GM19455 (cell line): ENCODE measurements around the gene RXFP4.
"Not testable (repeated sequence)": the region's sequence is repeated elsewhere in the genome, so short reads cannot be mapped to it uniquely, and the experiment has no call there.

Source experiments
- ATAC-seq: cut with Tn5 transposase; IDR thresholded peaks from one replicate; pipeline ENCODE4 v1.9.1; 2021; ENCODE audit not compliant: unreplicated experiment

The RXFP4 gene, protein sequence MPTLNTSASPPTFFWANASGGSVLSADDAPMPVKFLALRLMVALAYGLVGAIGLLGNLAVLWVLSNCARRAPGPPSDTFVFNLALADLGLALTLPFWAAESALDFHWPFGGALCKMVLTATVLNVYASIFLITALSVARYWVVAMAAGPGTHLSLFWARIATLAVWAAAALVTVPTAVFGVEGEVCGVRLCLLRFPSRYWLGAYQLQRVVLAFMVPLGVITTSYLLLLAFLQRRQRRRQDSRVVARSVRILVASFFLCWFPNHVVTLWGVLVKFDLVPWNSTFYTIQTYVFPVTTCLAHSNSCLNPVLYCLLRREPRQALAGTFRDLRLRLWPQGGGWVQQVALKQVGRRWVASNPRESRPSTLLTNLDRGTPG

DNA sequence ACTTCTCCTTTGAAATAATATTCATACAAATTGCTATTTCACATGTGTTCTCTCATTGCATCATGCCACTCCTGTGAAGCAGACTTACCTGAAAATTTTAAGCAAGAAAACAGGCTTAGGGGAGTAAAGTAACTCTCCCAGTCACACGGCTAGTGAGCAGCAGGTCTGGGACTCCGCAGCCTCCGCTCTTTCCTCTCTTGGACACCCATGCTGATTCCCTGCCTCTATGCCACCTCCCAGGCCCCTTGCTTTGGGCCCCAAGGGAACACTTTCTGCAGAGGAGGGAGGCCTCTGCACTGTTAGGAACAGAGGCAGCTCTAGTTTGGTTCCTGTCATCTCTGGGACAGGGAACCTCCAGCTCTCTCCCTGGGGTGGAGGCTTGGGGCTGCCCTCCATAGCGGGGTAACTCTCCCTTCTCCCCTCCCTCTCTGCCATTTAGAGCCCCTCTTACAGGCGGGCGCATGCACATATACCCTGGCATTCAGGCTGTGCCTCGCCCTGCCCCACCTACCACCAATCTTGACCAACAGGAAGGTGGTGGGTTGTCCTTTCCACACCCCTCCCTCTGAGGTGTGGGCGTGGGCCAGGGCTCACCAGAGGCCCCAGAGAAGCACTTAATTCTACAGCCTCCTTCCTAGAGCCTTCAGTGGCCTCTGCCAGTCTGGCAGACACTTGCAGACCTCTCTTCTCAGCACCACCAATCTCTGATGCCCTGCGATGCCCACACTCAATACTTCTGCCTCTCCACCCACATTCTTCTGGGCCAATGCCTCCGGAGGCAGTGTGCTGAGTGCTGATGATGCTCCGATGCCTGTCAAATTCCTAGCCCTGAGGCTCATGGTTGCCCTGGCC, at the start of gene RXFP4:
Gene RXFP4 (plus strand): TSS at position 646 of the 852 bp plus-strand sequence. CDS start 72 bp downstream, at position 718.
- ATAC-seq, result no peak

DNA sequence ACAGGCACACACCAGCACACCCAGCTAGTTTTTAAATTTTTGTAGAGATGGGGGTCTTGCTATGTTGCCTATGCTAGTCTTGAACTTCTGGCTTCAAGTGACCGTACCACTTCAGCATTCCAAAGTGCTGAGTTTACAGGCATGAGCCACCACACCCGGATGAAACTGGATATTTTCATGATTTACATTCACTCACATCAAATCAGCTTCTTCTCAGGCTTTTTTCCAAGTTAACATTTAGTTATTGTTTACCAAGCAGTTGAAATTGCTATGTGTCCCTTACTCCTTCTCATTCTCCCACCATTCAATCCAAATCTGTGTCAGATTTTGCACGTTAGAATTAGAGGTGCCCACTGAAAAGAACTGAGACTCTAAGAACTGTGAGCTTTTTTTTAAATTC, 48.6 kb upstream of the RXFP4 start:
- no peak for ATAC-seq

DNA sequence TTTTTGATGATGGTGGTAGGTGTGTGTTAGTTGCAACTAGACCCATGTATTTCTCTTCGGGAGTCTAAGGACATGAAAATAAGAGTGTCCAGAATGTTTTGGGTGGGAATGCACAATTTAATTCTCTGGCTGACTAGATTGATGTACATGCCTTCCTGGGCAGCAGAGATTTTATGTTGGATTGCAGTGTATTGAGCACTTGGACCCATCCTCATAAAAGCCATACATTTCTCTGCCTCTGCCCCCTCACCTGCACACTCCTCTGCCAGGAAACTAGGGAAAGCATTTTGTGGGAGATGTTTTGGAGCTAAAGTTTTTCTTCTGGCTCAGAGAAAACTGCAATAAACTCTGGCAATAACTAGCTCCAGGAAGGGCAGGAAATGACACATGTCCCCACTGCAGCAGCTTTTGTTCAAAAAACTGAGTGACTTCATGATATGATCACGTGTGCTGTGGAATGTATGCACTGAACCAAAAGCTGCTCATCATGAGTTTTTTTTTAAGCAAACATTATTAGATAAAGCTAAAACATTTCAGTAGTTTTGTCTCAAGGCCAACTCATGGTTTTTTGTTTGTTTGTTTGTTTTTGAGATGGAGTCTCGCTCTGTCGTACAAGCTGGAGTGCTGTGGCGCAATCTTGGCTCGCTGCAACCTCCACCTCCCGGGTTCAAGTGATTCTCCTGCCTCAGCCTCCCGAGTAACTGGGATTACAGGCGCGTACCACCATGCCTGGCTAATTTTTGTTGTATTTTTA, 47.9 kb upstream of the RXFP4 start:
- no peak for ATAC-seq

DNA sequence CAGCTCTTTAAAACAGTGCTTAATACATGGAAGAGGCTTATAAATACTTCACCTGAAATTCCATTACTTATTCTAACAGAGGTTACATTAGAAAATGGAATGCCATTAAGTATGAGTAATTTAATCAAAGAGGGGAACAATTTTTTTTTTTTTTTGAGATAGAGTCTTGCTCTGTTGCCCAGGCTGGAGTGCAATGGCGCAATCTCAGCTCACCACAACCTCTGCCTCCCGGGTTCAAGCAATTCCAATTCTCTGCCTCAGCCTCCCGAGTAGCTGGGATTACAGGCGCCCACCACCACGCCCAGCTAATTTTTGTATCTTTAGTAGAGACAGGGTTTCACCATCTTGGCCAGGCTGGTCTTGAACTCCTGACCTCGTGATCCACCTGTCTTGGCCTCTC, 45.8 kb upstream of the RXFP4 start:
- ATAC-seq, result not testable (repeated sequence)

DNA sequence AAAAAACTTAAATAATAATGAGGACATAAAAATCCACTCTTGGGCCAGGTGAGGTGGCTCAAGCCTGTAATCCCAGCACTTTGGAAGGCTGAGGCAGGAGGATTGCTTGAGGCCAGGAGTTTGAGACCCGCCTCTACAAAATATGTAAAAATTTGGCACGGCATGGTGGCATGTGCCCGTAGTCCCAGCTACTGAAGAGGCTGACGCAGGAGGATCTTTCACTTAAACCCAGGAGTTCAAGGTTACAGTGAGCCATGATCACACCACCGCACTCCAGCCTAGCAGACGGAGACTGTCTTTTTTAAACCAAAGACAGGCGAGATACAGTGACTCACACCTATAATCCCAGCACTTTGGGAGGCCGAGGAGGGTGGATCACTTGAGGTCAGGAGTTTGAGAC, 45.0 kb upstream of the RXFP4 start:
- not testable (repeated sequence) for ATAC-seq

DNA sequence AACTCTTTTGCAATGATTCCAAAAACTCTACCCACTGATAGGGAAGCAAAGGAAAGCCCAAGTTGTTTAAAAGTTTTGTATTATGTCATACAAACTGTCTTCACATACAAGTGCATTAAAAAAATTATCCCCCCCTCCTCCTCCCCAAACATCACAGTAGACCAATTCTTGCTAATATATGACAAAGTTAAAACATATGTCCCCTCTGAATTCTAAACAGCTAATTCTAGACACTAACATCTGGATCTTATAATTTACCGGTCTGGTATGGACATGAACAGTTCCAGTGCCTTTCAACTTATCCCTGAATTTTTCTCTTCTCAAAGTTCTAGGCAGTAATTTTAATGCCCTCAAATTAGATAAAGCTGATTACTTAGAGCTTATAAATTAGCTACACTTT, 43.7 kb upstream of the RXFP4 start:
- no peak for ATAC-seq

DNA sequence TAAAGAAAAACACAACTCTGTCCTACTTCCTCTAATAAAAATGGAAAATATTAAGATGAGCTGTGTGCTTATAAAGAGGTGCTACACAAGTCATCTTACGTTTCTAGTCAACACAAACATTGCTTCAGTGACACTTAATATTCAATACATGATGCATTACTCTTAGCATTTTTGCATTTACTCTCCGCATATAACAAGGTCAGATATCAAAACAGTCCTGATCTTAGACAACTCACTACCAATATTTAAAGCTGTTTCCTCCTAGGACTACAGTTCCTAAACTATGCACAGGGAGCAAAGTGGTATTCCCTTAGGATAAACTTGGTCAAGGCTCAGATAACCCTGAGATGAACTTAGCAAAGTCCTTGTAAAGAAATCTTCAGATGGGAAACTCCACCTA, 42.5 kb upstream of the RXFP4 start:
- no peak for ATAC-seq

DNA sequence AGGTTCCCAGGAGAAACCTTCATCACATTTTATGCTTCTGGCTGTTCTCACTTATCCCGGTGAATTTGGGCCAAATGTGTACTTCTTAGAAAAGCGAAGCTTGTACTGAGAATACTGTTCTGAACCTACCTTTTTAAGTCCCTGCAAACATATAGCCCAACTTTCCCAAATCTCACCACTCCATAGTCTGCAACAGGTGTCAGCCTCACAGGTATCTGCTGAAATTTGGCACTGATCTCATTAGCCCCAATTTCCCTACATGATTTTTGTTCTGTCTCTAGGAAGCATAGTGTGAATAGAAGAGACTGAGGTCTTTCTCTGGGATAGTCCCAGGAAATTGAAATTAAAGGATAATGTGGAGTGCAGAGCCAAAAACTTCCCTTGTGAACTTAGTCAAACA, 41.8 kb upstream of the RXFP4 start:
- no peak for ATAC-seq

DNA sequence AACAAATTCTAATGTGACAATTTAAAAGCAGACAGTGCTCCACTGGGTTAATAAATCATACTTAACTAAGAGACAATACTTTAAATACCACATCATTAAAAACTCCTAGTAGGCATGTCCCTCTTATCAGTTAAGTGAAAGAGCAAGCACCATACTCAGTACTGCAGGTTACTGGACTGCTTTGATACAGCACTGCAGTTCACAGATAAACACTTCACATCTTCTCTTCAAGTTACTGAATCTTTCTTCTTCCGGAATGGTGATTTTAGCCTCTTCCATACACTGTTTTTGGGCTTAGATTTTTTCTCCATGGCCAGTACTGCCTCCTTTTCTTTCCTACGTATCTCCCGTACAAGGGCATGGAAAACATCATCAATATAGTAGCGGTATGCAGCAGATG, 41.3 kb upstream of the RXFP4 start:
- no peak for ATAC-seq

DNA sequence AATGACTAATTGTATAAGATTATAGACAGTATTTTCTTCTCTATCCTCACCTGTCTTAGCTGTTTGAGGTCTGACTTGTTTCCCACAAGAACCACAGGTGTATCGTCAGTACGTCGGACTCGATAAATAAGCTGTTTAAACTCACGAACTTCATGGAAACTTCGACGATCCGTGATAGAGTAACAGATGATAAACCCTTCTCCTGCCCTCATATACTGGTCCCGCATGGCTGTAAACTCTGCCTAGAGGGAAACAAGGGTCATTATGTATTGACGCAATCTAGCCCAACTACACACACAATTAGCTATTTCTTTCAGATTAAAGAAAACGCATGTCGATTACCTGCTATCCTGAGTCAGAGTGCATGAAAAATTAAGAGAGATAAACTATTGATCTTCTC, 37.2 kb upstream of the RXFP4 start:
- no peak for ATAC-seq

DNA sequence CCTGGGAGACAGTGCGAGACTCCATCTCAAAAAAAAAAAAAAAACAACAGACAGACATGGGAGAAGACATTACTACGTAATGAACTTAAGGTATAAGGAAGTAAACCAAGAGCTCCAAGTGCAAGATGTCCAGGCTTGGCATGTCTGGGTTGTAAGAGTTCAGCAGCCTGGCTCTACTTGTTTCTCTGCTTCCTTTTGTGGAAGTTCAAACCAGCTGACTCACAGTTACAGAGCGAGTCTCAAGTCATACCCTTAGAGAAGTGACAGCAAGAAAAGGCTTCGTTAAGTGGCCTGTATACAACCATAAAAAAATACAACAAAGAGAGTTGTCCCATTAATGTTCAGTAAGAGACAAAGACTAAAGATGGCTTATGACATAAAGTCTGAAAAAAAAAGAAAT, 31.5 kb upstream of the RXFP4 start:
- no peak for ATAC-seq

DNA sequence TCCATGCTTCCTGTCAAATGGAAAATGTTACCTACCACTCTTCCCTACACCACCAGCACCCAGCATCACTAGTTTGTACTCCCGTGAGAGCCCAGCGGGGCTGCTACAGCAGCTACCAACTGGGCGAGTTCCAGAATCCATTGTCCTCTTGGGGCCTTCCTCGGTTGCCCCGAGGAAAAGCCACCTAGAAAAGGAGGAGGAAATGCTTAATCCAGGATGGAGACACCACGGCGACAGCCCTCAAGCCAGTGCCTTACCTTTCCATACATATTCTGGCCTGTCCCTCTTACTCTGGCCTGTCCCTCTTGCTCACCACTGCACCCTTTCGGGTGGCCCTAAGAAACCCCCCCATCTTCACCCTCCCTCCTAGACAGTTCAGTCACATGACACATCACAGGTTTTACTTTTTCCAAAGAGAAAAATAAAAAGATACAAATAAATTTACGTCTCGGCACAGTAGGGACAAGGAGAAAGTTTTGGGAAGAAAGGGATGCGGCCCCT, 30.8 kb upstream of the RXFP4 start:
- peak; percentile 16 for ATAC-seq

DNA sequence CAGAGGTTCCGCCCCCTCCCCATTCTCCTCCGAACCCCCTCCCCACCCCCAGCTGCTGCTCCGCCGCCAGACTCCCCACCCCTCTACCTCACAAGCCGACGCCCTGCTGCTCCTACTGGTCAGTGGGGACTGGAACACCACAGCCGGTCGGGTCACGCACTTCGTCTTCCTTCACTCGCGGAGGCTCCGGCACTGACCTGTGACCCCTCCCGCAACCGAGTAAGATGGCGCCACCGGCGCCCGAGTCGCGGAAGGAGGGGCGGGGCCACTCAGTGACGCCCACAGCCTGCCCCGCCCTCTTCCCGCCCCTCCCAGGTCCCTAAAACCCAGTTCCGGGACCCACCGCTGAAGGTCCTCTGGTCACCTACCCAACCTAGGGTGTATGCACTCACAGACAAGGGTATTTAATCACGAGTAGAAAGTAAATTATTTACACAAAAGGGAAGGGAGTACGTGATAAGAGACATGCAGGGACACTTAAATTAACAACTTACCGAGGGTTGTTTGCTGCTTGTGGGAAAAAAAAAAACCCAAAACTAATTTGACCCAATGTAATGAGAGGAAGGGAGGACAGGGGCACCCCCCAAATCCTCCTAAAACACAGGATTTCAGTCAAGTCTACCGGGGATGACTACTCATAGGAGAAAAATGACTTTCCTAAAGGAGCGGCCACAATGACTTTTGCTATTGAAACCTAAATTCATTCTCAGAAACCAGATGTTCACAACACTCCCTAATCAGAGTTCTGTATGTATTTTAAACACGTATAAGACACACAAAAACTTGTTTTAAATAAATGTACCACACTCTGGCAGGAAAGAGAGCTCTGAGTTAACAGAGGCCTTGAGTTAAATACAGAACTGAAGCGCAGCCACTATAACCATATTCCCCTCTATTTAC, 30.0 kb upstream of the RXFP4 start, which contains the start of gene RIT1:
Gene RIT1 (minus strand): TSS at position 194 of the 900 bp plus-strand sequence. CDS start 588 bp downstream, outside the sequence.
- peak; percentile 81 for ATAC-seq

DNA sequence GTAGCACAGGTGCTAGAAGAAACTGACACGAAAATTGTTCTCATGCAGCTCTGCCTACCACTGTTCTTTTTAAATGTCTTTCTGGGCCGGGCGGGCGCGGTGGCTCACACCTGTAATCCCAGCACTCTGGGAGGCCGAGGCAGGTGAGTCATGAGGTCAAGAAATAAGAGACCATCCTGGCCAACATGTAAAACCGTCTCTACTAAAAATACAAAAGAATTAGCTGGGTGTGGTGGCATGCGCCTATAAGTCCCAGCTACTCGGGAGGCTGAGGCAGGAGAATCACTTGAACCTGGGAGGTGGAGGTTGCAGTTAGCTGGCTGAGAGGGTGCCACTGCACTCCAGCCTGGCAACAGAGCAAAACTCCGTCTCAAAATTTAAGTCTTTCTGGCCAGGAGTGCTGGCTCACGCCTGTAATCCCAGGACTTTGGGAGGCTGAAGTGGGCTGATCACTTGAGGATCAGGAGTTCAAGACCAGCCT, 29.3 kb upstream of the RXFP4 start:
- no peak for ATAC-seq

DNA sequence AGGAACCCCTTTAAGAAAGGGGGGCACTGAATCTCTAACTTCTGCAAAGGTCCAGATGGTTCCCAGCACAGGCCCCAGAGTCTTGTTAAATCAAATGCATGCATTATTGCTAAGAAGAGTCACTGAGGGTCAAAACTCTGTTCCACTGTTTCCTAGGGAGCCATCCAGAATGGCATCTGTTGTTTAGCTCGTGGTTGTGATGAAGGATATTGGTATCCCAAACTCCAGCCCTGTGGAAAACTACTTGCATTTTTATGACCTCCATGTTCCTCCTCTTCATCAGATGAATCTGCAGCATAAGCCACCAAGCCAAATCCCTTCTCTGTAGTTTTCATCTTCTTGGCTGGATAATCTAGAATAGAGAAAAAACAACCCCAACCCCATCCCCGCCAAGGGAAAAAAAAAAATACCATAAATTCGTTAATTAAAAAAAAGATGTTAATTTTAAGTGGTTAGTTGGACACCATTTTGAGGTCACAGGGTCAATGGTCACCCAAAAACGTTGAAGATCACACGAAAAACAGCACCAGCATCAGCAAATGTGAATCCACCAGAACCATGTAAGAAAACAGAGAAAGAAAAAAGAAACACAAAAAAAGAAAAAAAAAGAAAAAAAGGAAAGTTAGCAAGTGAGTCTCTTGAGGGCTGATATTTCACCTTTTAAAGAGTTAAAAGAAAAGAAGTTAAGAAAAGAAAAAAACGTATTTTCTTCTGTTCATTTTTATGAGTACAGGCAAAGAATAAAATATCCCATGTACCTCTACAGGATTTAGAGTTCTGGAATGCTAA, 27.3 kb upstream of the RXFP4 start:
- no peak for ATAC-seq

DNA sequence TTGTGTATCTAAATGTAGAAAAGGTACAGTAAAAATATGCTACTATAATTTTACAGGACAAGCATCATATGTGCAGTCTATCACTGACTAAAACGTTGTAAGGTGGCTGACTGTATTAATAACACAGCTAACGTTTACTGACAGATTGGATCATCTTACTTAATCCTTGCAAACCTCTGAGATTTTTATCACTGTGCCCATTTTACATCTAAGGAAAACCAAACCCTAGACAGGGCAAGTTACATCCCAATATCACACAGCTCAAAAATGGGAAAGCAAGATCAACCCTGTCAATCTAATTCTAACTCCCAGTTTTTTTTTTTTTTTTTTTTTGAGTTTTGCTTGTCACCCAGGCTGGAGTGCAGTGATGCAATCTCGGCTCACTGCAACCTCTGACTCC, 22.8 kb upstream of the RXFP4 start:
- no peak for ATAC-seq

DNA sequence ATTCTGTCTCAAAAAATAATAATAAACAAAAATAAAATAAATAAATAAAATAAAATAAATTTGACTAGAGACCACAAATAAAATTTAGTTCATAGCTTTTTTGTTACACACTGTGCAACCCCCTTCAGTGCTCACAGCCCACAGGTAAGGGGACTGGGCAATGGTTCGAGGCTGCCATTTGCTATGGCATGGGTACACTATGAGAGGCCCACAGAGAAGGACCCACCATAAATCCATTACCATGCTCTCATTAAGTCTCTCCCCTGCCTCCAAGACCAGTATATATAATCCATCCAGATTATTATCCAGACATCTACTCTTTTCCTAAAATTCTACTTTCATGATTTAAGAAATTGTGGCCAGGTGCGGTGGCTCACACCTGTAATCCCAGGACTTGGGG, 21.6 kb upstream of the RXFP4 start:
- ATAC-seq, result no peak

DNA sequence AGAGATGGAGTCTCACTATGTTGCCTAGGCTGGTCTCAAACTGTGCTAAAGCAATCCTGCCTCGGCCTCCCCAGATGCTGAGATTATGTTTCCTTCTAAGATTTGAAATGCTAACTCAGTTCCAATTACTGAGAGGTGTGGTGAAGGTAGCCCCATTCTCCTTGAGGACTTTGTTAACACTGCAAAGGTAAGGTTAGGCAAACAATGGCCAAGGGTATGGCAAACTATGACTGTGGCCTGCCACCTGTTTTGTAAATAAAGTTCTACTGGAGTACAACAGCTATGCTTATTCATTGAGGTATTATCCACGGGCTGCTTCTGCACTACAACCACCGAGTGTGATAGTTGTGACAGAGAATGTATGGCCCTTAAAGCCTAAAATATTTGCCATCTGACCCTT, 20.7 kb upstream of the RXFP4 start:
- no peak for ATAC-seq

DNA sequence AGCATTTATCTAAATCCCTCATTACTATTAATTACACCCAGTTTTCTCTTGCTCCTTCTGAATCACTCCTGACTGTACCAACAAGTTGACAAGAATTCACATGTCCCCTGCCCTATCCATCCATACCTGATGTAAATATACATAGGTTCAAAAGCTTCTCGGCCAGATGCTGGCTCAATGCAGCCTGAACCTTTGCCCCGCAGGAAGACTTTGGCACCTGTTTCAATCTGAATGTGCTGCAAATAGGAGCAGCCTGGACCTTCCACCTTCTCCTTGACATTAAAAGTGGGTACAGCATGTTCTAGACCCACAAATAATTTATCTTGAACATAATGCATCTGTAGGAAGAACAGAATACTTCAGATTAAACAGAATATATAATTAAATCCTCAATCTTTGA, 15.9 kb upstream of the RXFP4 start:
- ATAC-seq, result no peak
